AG09309 (cell line): ENCODE data around the gene CLRN2.
A peak's percentile ranks its signal among the peaks of the same experiment; 100 is the strongest.
"Not testable (repeated sequence)": the region's sequence is repeated elsewhere in the genome, so short reads cannot be mapped to it uniquely, and the experiment has no call there.

ENCODE experiments used
- DNase-seq: peaks from one replicate; pipeline ENCODE4 v3.0.0-alpha.2; 2010; ENCODE audit warnings: low read depth
- H3K4me3 ChIP-seq: 2 replicates; pipeline ENCODE4 v1.5.1; 2011; ENCODE audit warnings: mild to moderate bottlenecking, low read depth, low read length, moderate library complexity; ENCODE audit not compliant: control insufficient read depth
- TF ChIP-seq, protein P1 (sequence below): IDR thresholded peaks from 2 replicates; pipeline ENCODE4 v1.5.1; 2011; ENCODE audit warnings: mild to moderate bottlenecking, low read depth, low read length, inconsistent platforms; ENCODE audit not compliant: insufficient read depth, control insufficient read depth; ENCODE audit errors: missing control alignments

CLRN2 gene

DNA sequence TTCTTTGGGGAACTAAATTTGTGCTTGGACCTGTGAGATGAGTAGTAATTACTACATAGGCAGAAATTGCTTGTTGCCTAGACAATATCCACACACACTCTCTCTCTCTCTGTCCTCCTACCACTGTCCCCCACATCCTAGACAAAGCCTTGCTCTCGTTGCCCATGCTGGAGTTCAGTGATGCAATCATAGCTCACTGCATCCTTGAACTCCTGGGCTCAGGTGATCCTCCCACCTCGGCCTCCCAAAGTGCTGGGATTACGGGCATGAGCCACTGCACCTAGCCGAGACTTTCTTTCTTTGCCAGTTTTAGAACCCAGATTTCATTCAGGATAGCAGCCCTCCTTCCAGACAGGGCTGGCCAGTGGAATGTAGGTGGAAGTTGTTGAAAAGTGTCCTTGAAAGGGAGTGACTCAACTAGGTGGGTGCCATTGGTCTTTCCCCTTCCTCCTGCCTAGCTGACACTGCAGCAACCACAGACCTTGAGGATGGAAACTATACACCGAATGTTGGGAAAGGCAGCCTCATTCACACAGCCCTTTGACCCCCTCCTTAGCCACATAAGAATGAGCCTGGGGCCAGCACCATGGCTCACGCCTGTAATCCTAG lies 45.2 kb downstream of the CLRN2 start:
- no peak for DNase-seq
- no peak overlapping the region for H3K4me3 ChIP-seq
- TF ChIP-seq, protein P1, sequence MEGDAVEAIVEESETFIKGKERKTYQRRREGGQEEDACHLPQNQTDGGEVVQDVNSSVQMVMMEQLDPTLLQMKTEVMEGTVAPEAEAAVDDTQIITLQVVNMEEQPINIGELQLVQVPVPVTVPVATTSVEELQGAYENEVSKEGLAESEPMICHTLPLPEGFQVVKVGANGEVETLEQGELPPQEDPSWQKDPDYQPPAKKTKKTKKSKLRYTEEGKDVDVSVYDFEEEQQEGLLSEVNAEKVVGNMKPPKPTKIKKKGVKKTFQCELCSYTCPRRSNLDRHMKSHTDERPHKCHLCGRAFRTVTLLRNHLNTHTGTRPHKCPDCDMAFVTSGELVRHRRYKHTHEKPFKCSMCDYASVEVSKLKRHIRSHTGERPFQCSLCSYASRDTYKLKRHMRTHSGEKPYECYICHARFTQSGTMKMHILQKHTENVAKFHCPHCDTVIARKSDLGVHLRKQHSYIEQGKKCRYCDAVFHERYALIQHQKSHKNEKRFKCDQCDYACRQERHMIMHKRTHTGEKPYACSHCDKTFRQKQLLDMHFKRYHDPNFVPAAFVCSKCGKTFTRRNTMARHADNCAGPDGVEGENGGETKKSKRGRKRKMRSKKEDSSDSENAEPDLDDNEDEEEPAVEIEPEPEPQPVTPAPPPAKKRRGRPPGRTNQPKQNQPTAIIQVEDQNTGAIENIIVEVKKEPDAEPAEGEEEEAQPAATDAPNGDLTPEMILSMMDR = no peak

DNA sequence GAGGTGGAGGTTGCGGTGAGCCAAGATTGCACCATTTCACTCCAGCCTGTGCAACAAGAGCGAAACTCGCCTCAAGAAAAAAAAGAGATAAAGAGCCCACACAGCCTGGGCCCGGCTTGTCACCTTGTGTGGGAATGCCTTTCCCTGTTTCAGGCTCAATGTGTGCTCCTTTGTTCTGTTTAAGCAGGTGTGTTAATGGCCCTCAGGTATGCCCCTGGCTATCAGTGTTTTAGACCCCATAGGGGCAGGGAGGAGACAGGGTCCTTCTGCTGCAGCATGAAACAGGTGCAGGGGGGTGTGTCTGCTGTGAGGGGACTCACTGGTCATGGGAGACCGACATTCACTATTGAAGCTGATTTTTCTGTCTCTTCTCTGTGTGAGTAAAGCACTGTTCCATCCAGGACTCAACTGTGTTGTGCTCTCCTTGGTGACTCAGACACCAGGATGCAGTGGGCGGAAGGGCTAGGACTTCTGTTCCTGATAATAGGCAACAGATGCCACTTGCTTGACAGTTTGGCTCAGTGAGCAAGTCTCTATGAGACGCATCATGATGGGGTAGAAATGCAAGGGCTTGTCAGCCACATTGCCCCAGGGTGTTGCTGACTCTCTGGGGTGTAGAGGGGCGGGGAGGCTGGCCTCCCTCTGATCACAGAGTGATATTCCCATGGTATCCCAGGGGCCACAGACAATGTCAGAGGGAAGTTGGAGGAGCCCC lies 46.4 kb downstream of the CLRN2 start:
- TF ChIP-seq, protein P1 = no peak
- peak; percentile 66 for DNase-seq
- no peak overlapping the region for H3K4me3 ChIP-seq

DNA sequence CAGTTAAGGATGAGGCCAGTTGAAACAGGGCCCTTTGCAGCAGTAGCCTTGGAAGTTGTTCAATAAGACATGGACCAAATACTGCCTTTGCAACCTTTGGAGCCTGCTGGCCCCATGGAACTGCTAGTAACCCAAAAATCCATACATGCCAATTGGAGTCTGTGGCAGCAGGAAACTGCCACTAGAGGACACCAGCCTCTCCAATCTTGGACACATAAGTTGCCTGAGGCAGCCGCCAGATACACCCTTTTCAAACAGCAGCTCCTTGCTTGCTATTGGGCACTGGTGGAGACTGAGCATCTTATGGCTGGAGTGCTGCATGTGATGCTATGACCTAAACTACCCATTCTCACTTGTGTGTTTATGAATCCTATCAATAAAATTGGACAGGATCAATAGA lies 47.2 kb downstream of the CLRN2 start:
- TF ChIP-seq, protein P1 = no peak
- no peak overlapping the region for H3K4me3 ChIP-seq
- DNase-seq = no peak

DNA sequence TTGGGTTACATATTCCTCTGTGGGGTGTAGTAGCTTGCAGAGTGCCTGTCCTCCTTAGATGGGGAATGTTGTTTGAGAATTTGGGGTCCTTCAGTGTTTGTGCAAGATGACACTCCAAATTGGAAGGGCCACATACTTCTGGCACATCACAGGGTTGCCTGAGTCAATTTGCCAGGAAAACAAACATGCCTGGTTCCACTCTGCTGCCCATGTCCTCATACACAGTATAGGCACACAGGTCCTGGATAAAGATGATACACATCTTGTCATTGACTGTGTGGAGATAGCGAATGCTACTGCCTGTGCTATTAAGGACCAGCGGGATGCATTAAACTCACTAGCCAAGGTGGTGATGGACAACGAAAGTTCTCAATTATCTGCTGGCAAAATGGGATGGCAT lies 50.9 kb downstream of the CLRN2 start:
- no peak for DNase-seq
- TF ChIP-seq, protein P1 = no peak
- no peak overlapping the region for H3K4me3 ChIP-seq

DNA sequence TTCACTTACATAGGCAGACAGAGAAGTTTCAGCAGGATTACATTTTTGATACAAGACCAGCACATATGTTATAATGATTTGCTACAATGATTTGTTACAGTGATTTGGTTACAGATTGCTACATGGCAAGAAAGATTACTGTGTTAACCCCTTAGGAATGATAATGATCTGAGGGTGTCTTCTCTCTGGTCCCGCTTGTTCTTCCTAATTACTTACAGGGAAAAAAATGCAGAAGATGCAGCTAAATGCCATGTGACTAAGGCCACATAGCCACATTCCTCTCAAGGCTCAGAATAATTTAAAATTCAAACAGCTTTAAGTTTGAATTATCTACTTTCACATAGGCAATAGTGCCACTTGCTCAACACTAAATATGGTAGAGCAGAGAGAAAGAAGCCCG lies 52.3 kb downstream of the CLRN2 start:
- H3K4me3 ChIP-seq = no peak overlapping the region
- no peak for DNase-seq
- TF ChIP-seq, protein P1 = no peak

DNA sequence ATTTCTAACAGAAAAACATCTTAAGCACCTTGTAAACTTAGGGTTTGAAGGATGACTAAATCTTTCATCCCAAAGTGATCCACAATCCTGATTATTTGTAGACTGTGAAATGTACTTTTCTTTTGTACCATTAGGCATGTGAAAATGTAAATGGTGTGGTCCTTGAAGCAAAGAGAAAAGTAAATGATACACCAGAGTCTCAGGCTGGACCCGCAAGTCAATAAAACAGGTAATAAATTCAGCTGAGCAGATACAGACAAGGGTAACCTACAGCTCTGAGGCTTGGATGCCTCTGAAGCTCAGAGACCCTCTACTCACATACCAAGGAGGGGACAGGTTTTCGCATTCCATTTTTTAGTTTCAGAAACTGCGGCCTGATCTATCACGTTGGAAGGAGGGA lies 59.2 kb downstream of the CLRN2 start:
- TF ChIP-seq, protein P1 = no peak

DNA sequence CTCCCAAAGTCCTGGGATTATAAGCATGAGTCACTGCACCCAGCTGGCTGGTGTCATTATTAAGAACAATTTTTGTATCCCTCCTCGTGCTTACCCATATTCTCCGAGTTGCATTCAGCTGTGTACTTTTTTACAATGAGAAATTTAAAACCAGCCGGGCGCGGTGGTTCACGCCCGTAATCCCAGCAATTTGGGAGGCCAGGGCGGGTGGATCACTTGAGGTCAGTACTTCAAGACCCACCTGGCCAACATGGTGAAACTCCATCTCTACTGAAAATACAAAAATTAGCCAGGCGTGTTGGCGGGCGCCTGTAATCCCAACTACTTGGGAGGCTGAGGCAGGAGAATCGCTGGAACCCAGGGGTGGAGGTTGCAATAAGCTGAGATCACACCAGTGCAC lies 60.2 kb downstream of the CLRN2 start:
- not testable (repeated sequence) for H3K4me3 ChIP-seq, DNase-seq

More for the DNA sequence above, 59.2 kb downstream of the CLRN2 start:
- no peak overlapping the region for H3K4me3 ChIP-seq
- no peak for DNase-seq
